Natural killer cell treated with Interleukin-12 subunit alpha and Interleukin-12 subunit beta and Interleukin-15 and Interleukin-18, amount 100 ng/mL, for 72 hours (primary cell): ENCODE measurements around the gene SATB1. TPM values are rescaled to one million over a fixed set of nuclear protein-coding genes. Genes with fewer than 3 reads are reported as not detected.
"Not testable (repeated sequence)": the region's sequence is repeated elsewhere in the genome, so short reads cannot be mapped to it uniquely, and the experiment has no call there.

Experiments
- ATAC-seq, 2 donors: fragments of 150-1000 bp; cut with Tn5 transposase in 1 of 2; sonication (Bioruptor Pico), chemical (Tn5 transposase) in 1 of 2; 2 replicates each; pipeline ENCODE4 v1.10.0; 2021
- DNase-seq: peaks from one replicate; pipeline ENCODE4 v3.0.0; 2022; ENCODE audit warnings: low spot score
- H3K27ac Mint-ChIP-seq, 2 donors: 1 replicate in 1 of 2; 2 replicates in 1 of 2; pipeline ENCODE4 v1.8.0; 2022; ENCODE audit warnings: mixed read lengths in 2 of 2, mild to moderate bottlenecking in 1 of 2, moderate library complexity in 1 of 2
- H3K27me3 Mint-ChIP-seq, 2 donors: 1 replicate in 1 of 2; 2 replicates in 1 of 2; pipeline ENCODE4 v1.8.0; 2022; ENCODE audit warnings: mixed read lengths in 2 of 2
- H3K36me3 Mint-ChIP-seq: one replicate; pipeline ENCODE4 v1.8.0; 2022; ENCODE audit warnings: mixed read lengths
- H3K4me1 Mint-ChIP-seq, 2 donors: 1 replicate in 1 of 2; 2 replicates in 1 of 2; pipeline ENCODE4 v1.8.0; 2022; ENCODE audit warnings: low read depth in 2 of 2, mixed read lengths in 2 of 2, mild to moderate bottlenecking in 1 of 2
- H3K4me3 Mint-ChIP-seq: one replicate; pipeline ENCODE4 v1.8.0; 2022; ENCODE audit warnings: mixed read lengths
- H3K9me3 Mint-ChIP-seq: 2 replicates; pipeline ENCODE4 v1.8.0; 2022; ENCODE audit warnings: mixed read lengths
- total RNA-seq, 2 donors: library from RNA; stranded (reverse); gene quantifications; one replicate each; pipeline ENCODE4 v1.2.3, GENCODE V29; 2022

SATB1 gene
- total RNA-seq, 2 donors from 2014 or later = 401 to 512 TPM

- DNase-seq (no peak), ATAC-seq (no peak)
- H3K4me3 Mint-ChIP-seq = no peak overlapping the region
- H3K4me1 Mint-ChIP-seq = peaks cover 10 to 13% of the 10 kb centered on the region in 2 donors
- peak overlapping the region in 1 of 2 donors; percentile 43 for H3K27ac Mint-ChIP-seq
- peaks cover 18% of the 10 kb centered on the region for H3K36me3 Mint-ChIP-seq
- peaks cover 3 to 5% of the 10 kb centered on the region in 2 donors for H3K27me3 Mint-ChIP-seq
- no peaks in the 10 kb centered on the region for H3K9me3 Mint-ChIP-seq
Measured at GRCh38 chr3:18346097-18346496, 79.0 kb downstream of the SATB1 start.

- Mint-ChIP-seq H3K27ac (no peak overlapping the region), H3K27me3 (peaks cover 6 to 7% of the 10 kb centered on the region in 2 donors), H3K4me3 (no peak overlapping the region), H3K4me1 (peaks cover 10 to 16% of the 10 kb centered on the region in 2 donors), H3K36me3 (peaks cover 14% of the 10 kb centered on the region), H3K9me3 (no peaks in the 10 kb centered on the region)
- ATAC-seq = no peak
- DNase-seq = no peak
Measured at GRCh38 chr3:18345015-18345367, 80.1 kb downstream of the SATB1 start.

DNA sequence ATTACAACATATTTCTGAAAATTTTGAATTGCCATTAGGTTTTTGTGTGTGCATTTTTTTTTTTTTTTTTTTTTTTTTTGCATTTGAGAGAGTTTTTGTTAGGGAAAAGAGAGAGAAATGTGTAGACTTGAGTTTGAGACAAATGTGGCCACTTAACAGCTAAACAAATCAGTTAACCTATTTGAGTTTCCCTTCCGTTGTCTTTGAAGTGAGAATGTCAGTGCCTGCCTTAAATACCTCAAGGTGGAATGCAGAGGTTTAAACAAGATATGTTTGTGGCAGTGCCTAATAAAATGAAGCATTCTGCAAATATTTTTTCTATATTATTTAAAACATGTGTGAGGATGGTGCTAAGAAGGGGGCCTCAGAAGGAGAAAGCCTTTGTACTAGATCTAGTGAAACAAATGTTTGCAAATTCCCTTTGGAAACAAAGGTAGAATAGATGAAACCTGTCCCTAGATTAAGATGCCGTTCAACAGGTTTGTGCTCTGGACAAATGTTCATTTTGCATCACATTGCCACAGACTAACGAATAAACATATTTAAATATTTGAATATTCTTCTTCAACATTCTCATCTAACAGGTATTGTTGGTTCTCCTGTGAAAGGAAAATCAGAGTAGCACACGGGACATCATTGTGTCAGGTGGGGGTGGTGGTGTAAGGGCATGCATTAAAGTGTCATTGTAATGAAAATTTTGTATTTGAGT, 80.7 kb downstream of the SATB1 start:
- peaks cover 5 to 11% of the 10 kb centered on the region in 2 donors for H3K4me1 Mint-ChIP-seq
- H3K36me3 Mint-ChIP-seq = peaks cover 9% of the 10 kb centered on the region
- H3K27me3 Mint-ChIP-seq = peaks cover 7 to 8% of the 10 kb centered on the region in 2 donors
- no peak for DNase-seq
- H3K9me3 Mint-ChIP-seq = no peaks in the 10 kb centered on the region
- no peak for ATAC-seq
- H3K27ac Mint-ChIP-seq = no peak overlapping the region
- H3K4me3 Mint-ChIP-seq = no peak overlapping the region

- H3K9me3 Mint-ChIP-seq = no peaks in the 10 kb centered on the region
- ATAC-seq = no peak
- no peak overlapping the region for H3K27ac Mint-ChIP-seq
- peaks cover 0 to 6% of the 10 kb centered on the region in 2 donors for H3K4me1 Mint-ChIP-seq
- H3K36me3 Mint-ChIP-seq = peaks cover 3% of the 10 kb centered on the region
- DNase-seq = no peak
- no peak overlapping the region for H3K4me3 Mint-ChIP-seq
- H3K27me3 Mint-ChIP-seq = peaks cover 7 to 8% of the 10 kb centered on the region in 2 donors
Measured at GRCh38 chr3:18343809-18344208, 81.3 kb downstream of the SATB1 start.

DNA sequence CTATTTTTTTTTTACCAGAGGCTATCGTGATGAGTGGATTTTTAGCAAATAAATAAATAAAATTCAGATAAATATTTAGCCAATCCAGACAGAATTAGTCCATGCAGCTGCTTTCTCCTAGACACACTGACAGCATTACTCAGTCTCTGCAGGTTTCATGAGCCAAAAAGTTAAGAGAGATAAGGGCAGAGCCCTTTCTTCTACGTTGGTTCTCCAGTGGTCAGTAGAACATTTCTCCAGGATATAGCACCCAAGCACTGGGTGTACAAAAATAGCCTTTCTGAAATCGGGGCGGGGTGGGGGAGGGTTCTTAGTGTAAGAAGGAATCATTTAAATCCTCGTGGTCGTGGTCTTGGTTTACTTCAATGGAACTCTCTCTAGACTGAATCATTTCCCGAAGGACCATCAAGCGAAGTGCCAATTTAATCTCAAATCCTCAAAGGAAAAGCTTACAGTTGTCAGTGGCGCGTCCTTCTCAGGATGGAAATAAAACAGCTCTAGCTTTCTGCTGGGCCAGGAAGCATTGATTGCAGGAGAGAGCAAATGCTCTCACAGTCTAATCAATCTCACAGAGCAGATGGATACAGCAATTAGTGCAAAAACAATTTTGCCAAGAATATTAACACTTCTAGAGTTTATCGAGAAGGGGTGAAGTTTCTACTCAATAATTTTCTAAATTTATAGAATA, 86.2 kb downstream of the SATB1 start:
- Mint-ChIP-seq H3K4me3 (no peak overlapping the region), H3K27me3 (peaks cover 8 to 13% of the 10 kb centered on the region in 2 donors), H3K9me3 (no peaks in the 10 kb centered on the region), H3K27ac (no peak overlapping the region), H3K4me1 (peaks cover 9 to 10% of the 10 kb centered on the region in 2 donors), H3K36me3 (no peaks in the 10 kb centered on the region)
- no peak for DNase-seq
- ATAC-seq = no peak

- H3K27ac Mint-ChIP-seq = no peak overlapping the region
- peaks cover 8 to 13% of the 10 kb centered on the region in 2 donors for H3K27me3 Mint-ChIP-seq
- peaks cover 9 to 10% of the 10 kb centered on the region in 2 donors for H3K4me1 Mint-ChIP-seq
- H3K36me3 Mint-ChIP-seq = no peaks in the 10 kb centered on the region
- H3K9me3 Mint-ChIP-seq = no peaks in the 10 kb centered on the region
- no peak overlapping the region for H3K4me3 Mint-ChIP-seq
- DNase-seq = no peak
- ATAC-seq = no peak
Measured at GRCh38 chr3:18337231-18337630, 87.9 kb downstream of the SATB1 start.

DNA sequence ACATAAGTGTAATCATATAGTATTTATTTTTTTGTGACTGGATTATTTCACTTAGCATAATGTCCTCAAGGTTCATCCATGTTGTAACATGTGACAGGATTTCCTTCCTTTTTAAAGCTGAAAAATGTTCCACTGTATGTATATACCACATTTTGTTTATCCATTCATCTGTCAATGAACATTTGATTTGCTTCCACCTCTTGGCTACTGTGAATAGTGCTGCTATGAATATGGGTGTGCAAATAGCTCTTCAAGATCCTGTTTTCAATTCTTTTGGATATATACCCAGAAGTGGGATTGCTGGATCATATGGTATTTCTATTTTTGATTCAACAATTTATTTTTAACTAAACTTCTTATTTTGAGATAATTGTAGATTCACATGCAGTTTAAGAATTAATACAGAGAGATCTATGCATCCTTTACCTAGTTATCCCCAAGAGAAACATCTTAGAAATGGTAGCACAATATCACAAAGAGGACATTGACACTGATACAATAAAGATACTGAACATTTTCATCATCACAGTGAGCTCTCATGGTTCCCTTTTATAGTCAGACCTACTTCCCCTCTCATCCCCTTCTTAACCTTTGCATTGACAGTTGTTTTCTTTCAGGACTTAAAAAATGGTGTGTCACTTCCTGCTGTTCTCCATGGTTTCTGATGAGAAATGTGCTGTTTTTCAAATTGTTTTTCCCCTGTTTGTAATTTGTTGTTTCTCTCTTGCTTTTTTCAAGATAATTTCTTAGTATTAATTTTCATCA, 90.1 kb downstream of the SATB1 start:
- ATAC-seq = no peak
- Mint-ChIP-seq H3K4me1 (peaks cover 4 to 10% of the 10 kb centered on the region in 2 donors), H3K9me3 (no peaks in the 10 kb centered on the region), H3K27ac (peak overlapping the region in 1 of 2 donors; percentile 25), H3K27me3 (peaks cover 2 to 6% of the 10 kb centered on the region in 2 donors), H3K36me3 (peaks cover 2% of the 10 kb centered on the region), H3K4me3 (no peak overlapping the region)
- DNase-seq = no peak

GRCh38 chr3:18330772-18331441, 94.2 kb downstream of the SATB1 start:
- Mint-ChIP-seq H3K27me3 (peaks cover 0 to 11% of the 10 kb centered on the region in 2 donors), H3K36me3 (peaks cover 17% of the 10 kb centered on the region)
- not testable (repeated sequence) for ATAC-seq, H3K27ac Mint-ChIP-seq, DNase-seq, H3K4me3 Mint-ChIP-seq, H3K9me3 Mint-ChIP-seq, H3K4me1 Mint-ChIP-seq

- Mint-ChIP-seq H3K9me3 (no peaks in the 10 kb centered on the region), H3K36me3 (no peaks in the 10 kb centered on the region), H3K4me1 (no peaks in the 10 kb centered on the region), H3K27ac (no peak overlapping the region), H3K27me3 (no peaks in the 10 kb centered on the region), H3K4me3 (no peak overlapping the region)
- DNase-seq = no peak
- ATAC-seq = no peak
Measured at GRCh38 chr3:18308096-18308650, 117.0 kb downstream of the SATB1 start.

- ATAC-seq = no peak
- no peaks in the 10 kb centered on the region for H3K27me3 Mint-ChIP-seq
- no peak overlapping the region for H3K27ac Mint-ChIP-seq
- H3K4me3 Mint-ChIP-seq = no peak overlapping the region
- no peaks in the 10 kb centered on the region for H3K9me3 Mint-ChIP-seq
- H3K36me3 Mint-ChIP-seq = no peaks in the 10 kb centered on the region
- H3K4me1 Mint-ChIP-seq = no peaks in the 10 kb centered on the region
- no peak for DNase-seq
Measured at GRCh38 chr3:18307529-18307928, 117.6 kb downstream of the SATB1 start.

DNA sequence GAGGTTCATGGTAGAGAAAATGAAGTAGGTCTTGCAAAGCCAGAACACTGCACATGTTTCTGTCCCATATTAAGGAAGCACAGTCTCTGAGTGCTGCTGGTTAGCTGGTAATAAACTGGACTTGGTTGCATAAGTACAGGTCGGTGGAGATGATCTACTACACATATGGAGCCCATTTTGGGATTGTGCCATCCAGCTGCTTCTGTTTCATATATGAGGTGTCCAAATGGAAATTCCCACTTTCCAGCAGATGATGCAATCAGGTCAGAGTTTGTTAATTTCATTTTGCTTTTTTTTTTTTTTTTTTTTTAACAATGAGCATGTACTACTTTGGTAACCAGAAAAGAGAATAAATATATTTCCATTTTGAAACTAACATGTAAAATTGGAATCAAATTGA, 122.6 kb downstream of the SATB1 start:
- Mint-ChIP-seq H3K27me3 (peaks cover 0 to 13% of the 10 kb centered on the region in 2 donors), H3K27ac (no peak overlapping the region), H3K9me3 (peaks cover 1% of the 10 kb centered on the region), H3K4me3 (no peak overlapping the region), H3K36me3 (peaks cover 2% of the 10 kb centered on the region), H3K4me1 (no peaks in the 10 kb centered on the region)
- ATAC-seq (no peak), DNase-seq (no peak)

GRCh38 chr3:18301781-18302180, 123.4 kb downstream of the SATB1 start:
- peaks cover 8% of the 10 kb centered on the region for H3K9me3 Mint-ChIP-seq
- peaks cover 9% of the 10 kb centered on the region for H3K36me3 Mint-ChIP-seq
- DNase-seq = no peak
- H3K4me3 Mint-ChIP-seq = no peak overlapping the region
- H3K27ac Mint-ChIP-seq = no peak overlapping the region
- no peak for ATAC-seq
- H3K4me1 Mint-ChIP-seq = no peaks in the 10 kb centered on the region
- H3K27me3 Mint-ChIP-seq = peaks cover 0 to 20% of the 10 kb centered on the region in 2 donors

DNA sequence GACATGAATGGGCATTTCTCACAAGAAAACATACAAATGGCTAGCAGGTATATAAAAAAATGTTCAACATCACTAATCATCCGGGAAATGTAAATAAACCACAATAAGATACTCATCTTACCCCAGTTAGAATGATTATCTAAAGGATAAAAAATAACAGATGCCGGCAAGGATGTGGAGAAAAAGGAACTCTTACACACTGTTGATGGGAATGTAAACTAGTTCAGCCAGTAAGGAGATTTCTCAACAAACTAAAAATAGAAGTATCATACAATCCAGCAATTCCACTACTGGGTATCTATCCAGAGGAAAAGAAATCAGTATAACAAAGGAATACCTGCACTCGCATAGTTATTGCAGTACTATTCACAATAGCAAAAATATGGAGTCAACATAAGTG, 124.2 kb downstream of the SATB1 start:
- H3K27ac Mint-ChIP-seq = no peak overlapping the region
- DNase-seq = no peak
- peaks cover 14% of the 10 kb centered on the region for H3K36me3 Mint-ChIP-seq
- H3K9me3 Mint-ChIP-seq = peaks cover 9% of the 10 kb centered on the region
- ATAC-seq = no peak
- no peaks in the 10 kb centered on the region for H3K4me1 Mint-ChIP-seq
- H3K27me3 Mint-ChIP-seq = peaks cover 0 to 23% of the 10 kb centered on the region in 2 donors
- H3K4me3 Mint-ChIP-seq = no peak overlapping the region
